HEK293 (cell line): ENCODE measurements around the gene GRK5.

Experiments used
- BCL11B ChIP-seq: fragments of 450-650 bp; formaldehyde crosslinking; IDR thresholded peaks from 2 replicates; pipeline ENCODE4 v1.5.1; 2016; ENCODE audit warnings: low read depth, missing biosample characterization, missing genetic modification characterization
- ELK4 ChIP-seq: IDR thresholded peaks from 2 replicates; pipeline ENCODE4 v1.6.1; 2011; ENCODE audit warnings: mild to moderate bottlenecking, low read depth, low read length, borderline replicate concordance
- HOXC10 ChIP-seq: sonication (generic); formaldehyde crosslinking; IDR thresholded peaks from 2 replicates; pipeline ENCODE4 v1.8.1; 2023; ENCODE audit warnings: mild to moderate bottlenecking, missing genetic modification reagents
- HOXD13 ChIP-seq: sonication (generic); formaldehyde crosslinking; IDR thresholded peaks from 2 replicates; pipeline ENCODE4 v1.8.0; 2022; ENCODE audit warnings: missing genetic modification reagents, borderline replicate concordance
- PBX3 ChIP-seq: sonication (generic); formaldehyde crosslinking; IDR thresholded peaks from 2 replicates; pipeline ENCODE4 v1.8.1; 2022; ENCODE audit warnings: mild to moderate bottlenecking, moderate library complexity, missing genetic modification reagents
- PRDM10 ChIP-seq: fragments of 450-650 bp; formaldehyde crosslinking; IDR thresholded peaks from 2 replicates; pipeline ENCODE4 v1.5.1; 2016; ENCODE audit warnings: missing biosample characterization, missing genetic modification characterization
- SALL2 ChIP-seq: fragments of 450-650 bp; formaldehyde crosslinking; IDR thresholded peaks from 2 replicates; pipeline ENCODE4 v1.5.0; 2017; ENCODE audit warnings: missing biosample characterization, mild to moderate bottlenecking, missing genetic modification characterization, borderline replicate concordance
- SP3 ChIP-seq: fragments of 450-650 bp; formaldehyde crosslinking; IDR thresholded peaks from 2 replicates; pipeline ENCODE4 v1.5.1; 2016; ENCODE audit warnings: missing biosample characterization, missing genetic modification characterization
- WT1 ChIP-seq: fragments of 450-650 bp; formaldehyde crosslinking; IDR thresholded peaks from 2 replicates; pipeline ENCODE4 v1.5.1; 2016; ENCODE audit warnings: missing biosample characterization, missing genetic modification characterization
- ZBTB20 ChIP-seq: fragments of 450-650 bp; formaldehyde crosslinking; IDR thresholded peaks from 2 replicates; pipeline ENCODE4 v1.5.1; 2016; ENCODE audit warnings: missing biosample characterization, missing genetic modification characterization
- ZBTB49 ChIP-seq: fragments of 450-650 bp; formaldehyde crosslinking; IDR thresholded peaks from 2 replicates; pipeline ENCODE4 v1.5.1; 2016; ENCODE audit warnings: missing biosample characterization, missing genetic modification characterization, low read depth
- ZEB2 ChIP-seq: fragments of 450-650 bp; formaldehyde crosslinking; IDR thresholded peaks from 2 replicates; pipeline ENCODE4 v1.5.1; 2016; ENCODE audit warnings: missing biosample characterization, missing genetic modification characterization
- ZNF112 ChIP-seq: fragments of 450-650 bp; formaldehyde crosslinking; IDR thresholded peaks from 2 replicates; pipeline ENCODE4 v1.5.0; 2017; ENCODE audit warnings: missing biosample characterization, missing genetic modification characterization
- ZNF146 ChIP-seq: fragments of 450-650 bp; formaldehyde crosslinking; IDR thresholded peaks from 2 replicates; pipeline ENCODE4 v1.5.1; 2016; ENCODE audit warnings: missing biosample characterization, missing genetic modification characterization
- ZNF169 ChIP-seq: fragments of 450-650 bp; formaldehyde crosslinking; IDR thresholded peaks from 2 replicates; pipeline ENCODE4 v1.5.1; 2016; ENCODE audit warnings: missing biosample characterization, missing genetic modification characterization
- ZNF202 ChIP-seq: fragments of 450-650 bp; formaldehyde crosslinking; IDR thresholded peaks from 2 replicates; pipeline ENCODE4 v1.5.1; 2016; ENCODE audit warnings: missing biosample characterization, missing genetic modification characterization, borderline replicate concordance
- ZNF214 ChIP-seq: fragments of 450-650 bp; formaldehyde crosslinking; IDR thresholded peaks from 2 replicates; pipeline ENCODE4 v1.5.1; 2017; ENCODE audit warnings: missing biosample characterization, mild to moderate bottlenecking, missing genetic modification characterization, borderline replicate concordance
- ZNF221 ChIP-seq: fragments of 450-650 bp; formaldehyde crosslinking; IDR thresholded peaks from 2 replicates; pipeline ENCODE4 v1.5.1; 2017; ENCODE audit warnings: missing biosample characterization, missing genetic modification characterization, borderline replicate concordance
- ZNF223 ChIP-seq: fragments of 450-650 bp; formaldehyde crosslinking; IDR thresholded peaks from 2 replicates; pipeline ENCODE4 v1.5.1; 2016; ENCODE audit warnings: missing biosample characterization, missing genetic modification characterization
- ZNF23 ChIP-seq: fragments of 450-650 bp; formaldehyde crosslinking; IDR thresholded peaks from 2 replicates; pipeline ENCODE4 v1.5.1; 2016; ENCODE audit warnings: missing biosample characterization, missing genetic modification characterization, borderline replicate concordance
- ZNF239 ChIP-seq: fragments of 450-650 bp; formaldehyde crosslinking; IDR thresholded peaks from 2 replicates; pipeline ENCODE4 v1.5.1; 2016; ENCODE audit warnings: missing biosample characterization, missing genetic modification characterization
- ZNF266 ChIP-seq: fragments of 450-650 bp; formaldehyde crosslinking; IDR thresholded peaks from 2 replicates; pipeline ENCODE4 v1.5.1; 2016; ENCODE audit warnings: missing biosample characterization, missing genetic modification characterization, low read depth
- ZNF335 ChIP-seq: fragments of 450-650 bp; formaldehyde crosslinking; conservative IDR thresholded peaks from 2 replicates; pipeline ENCODE4 v1.5.1; 2016; ENCODE audit warnings: missing biosample characterization, missing genetic modification characterization
- ZNF433 ChIP-seq: fragments of 450-650 bp; formaldehyde crosslinking; IDR thresholded peaks from 2 replicates; pipeline ENCODE4 v1.5.1; 2016; ENCODE audit warnings: missing biosample characterization, missing genetic modification characterization, low read depth
- ZNF548 ChIP-seq: fragments of 450-650 bp; formaldehyde crosslinking; IDR thresholded peaks from 2 replicates; pipeline ENCODE4 v1.5.1; 2016; ENCODE audit warnings: missing biosample characterization, missing genetic modification characterization
- ZNF626 ChIP-seq: fragments of 450-650 bp; sonication (Bioruptor Pico); formaldehyde crosslinking; IDR thresholded peaks from 2 replicates; pipeline ENCODE4 v1.5.1; 2018; ENCODE audit warnings: missing biosample characterization, missing genetic modification characterization, inconsistent platforms
- ZNF639 ChIP-seq: fragments of 450-650 bp; formaldehyde crosslinking; IDR thresholded peaks from 2 replicates; pipeline ENCODE4 v1.5.1; 2016; ENCODE audit warnings: missing biosample characterization, missing genetic modification characterization
- ZNF670 ChIP-seq: fragments of 450-650 bp; formaldehyde crosslinking; IDR thresholded peaks from 2 replicates; pipeline ENCODE4 v1.5.1; 2016; ENCODE audit warnings: missing biosample characterization, missing genetic modification characterization, low read depth
- ZNF701 ChIP-seq: fragments of 450-650 bp; formaldehyde crosslinking; IDR thresholded peaks from 2 replicates; pipeline ENCODE4 v1.5.1; 2016; ENCODE audit warnings: missing biosample characterization, missing genetic modification characterization
- ZNF791 ChIP-seq: fragments of 450-650 bp; formaldehyde crosslinking; IDR thresholded peaks from 2 replicates; pipeline ENCODE4 v1.5.1; 2016; ENCODE audit warnings: missing biosample characterization, missing genetic modification characterization

GRK5 gene

GRCh38 chr10:119178372-119179119 lies 28.8 kb upstream of the GRK5 start, which contains the start of gene PRDX3 (continued):
- peak; percentile 78 for TF ChIP-seq ZBTB20 (tag by site-specific recombination)
- no peak for TF ChIP-seq ZNF112 (tag by site-specific recombination)
- TF ChIP-seq WT1 (tag by site-specific recombination): no peak
- TF ChIP-seq ZNF626 (tag by site-specific recombination): no peak
- no peak; the same call in 1 of the 2 replicates for TF ChIP-seq ZNF639
- TF ChIP-seq SP3: peak; percentile 91
- TF ChIP-seq PBX3 (CRISPR knock-in tag): 0 out of 2 replicates have a peak, but pooled peaks have one; percentile 39
- TF ChIP-seq ZNF23: no peak
- TF ChIP-seq ZNF223 (tag by site-specific recombination): no peak
- no peak for TF ChIP-seq ZNF548 (tag by site-specific recombination)
- no peak for TF ChIP-seq ZNF214 (tag by site-specific recombination)
- TF ChIP-seq BCL11B (tag by site-specific recombination): no peak
- TF ChIP-seq ZEB2 (tag by site-specific recombination): peak; percentile 81
- no peak for TF ChIP-seq ZNF701 (tag by site-specific recombination)
- no peak for TF ChIP-seq ZNF202 (tag by site-specific recombination)
- TF ChIP-seq ZNF791: no peak
- TF ChIP-seq ZNF670 (tag by site-specific recombination): no peak
- no peak for TF ChIP-seq ZNF433 (tag by site-specific recombination)
- TF ChIP-seq ZNF266 (tag by site-specific recombination): no peak
- TF ChIP-seq ZNF221 (tag by site-specific recombination): 0 out of 2 replicates have a peak, but pooled peaks have one; percentile 14
- no peak for TF ChIP-seq SALL2 (tag by site-specific recombination)
- TF ChIP-seq ZNF169 (tag by site-specific recombination): no peak
- TF ChIP-seq HOXD13 (CRISPR knock-in tag): no peak
- no peak for TF ChIP-seq ZBTB49 (tag by site-specific recombination)
- no peak for TF ChIP-seq ZNF239 (tag by site-specific recombination)
- TF ChIP-seq ZNF335 (tag by site-specific recombination): peak; percentile 93
- no peak for TF ChIP-seq ZNF146 (tag by site-specific recombination)
- TF ChIP-seq ELK4: no peak
- TF ChIP-seq HOXC10 (CRISPR knock-in tag): no peak
- peak; percentile 58; the same call in 1 of the 2 replicates for TF ChIP-seq PRDM10 (tag by site-specific recombination)
